Astrocyte (in vitro differentiated cells and primary cell): ENCODE measurements around the gene PTPRD. TPM values are rescaled to one million over a fixed set of nuclear protein-coding genes. Genes with fewer than 3 reads are reported as not detected.

Experiments
- DNase-seq: peaks from one replicate; pipeline ENCODE4 v3.0.0-alpha.2; 2010; ENCODE audit warnings: low read depth
- FAIRE-seq: peaks from 2 replicates; lab custom pipeline; 2011; peaks lifted over from hg19 to GRCh38; lab: Jason Lieb, UNC
- H2AFZ ChIP-seq: 2 replicates; pipeline ENCODE4 v1.6.0; 2012; ENCODE audit warnings: low read depth, low read length, inconsistent platforms
- H3K27ac ChIP-seq: 2 replicates; pipeline ENCODE4 v1.5.1; 2011; ENCODE audit warnings: low read depth, low read length, inconsistent platforms
- H3K27me3 ChIP-seq: 2 replicates; pipeline ENCODE4 v1.6.0; 2011; ENCODE audit warnings: low read length, inconsistent platforms; ENCODE audit not compliant: insufficient read depth
- H3K36me3 ChIP-seq: 2 replicates; pipeline ENCODE4 v1.5.1; 2011; ENCODE audit warnings: low read length, inconsistent platforms; ENCODE audit not compliant: insufficient read depth
- H3K4me1 ChIP-seq: 2 replicates; pipeline ENCODE4 v1.5.1; 2011; ENCODE audit warnings: low read length, inconsistent platforms; ENCODE audit not compliant: insufficient read depth
- H3K4me2 ChIP-seq: 2 replicates; pipeline ENCODE4 v1.6.0; 2012; ENCODE audit warnings: low read length, inconsistent platforms
- H3K4me3 ChIP-seq: 2 replicates; pipeline ENCODE4 v1.5.1; 2011; ENCODE audit warnings: low read depth, mild to moderate bottlenecking, low read length, inconsistent platforms; ENCODE audit not compliant: insufficient read depth
- H3K79me2 ChIP-seq: 2 replicates; pipeline ENCODE4 v1.6.0; 2012; ENCODE audit warnings: mild to moderate bottlenecking, low read length, inconsistent platforms; ENCODE audit not compliant: insufficient read depth
- H3K9ac ChIP-seq: 2 replicates; pipeline ENCODE4 v1.6.0; 2012; ENCODE audit warnings: mild to moderate bottlenecking, low read length, inconsistent platforms
- H3K9me3 ChIP-seq: 2 replicates; pipeline ENCODE4 v1.5.1; 2012; ENCODE audit warnings: low read depth, mild to moderate bottlenecking, low read length, inconsistent platforms; ENCODE audit not compliant: insufficient read depth
- H4K20me1 ChIP-seq: 2 replicates; pipeline ENCODE4 v1.6.0; 2012; ENCODE audit warnings: low read length, inconsistent platforms; ENCODE audit not compliant: insufficient read depth
- H3K27ac Mint-ChIP-seq: one replicate; pipeline ENCODE4 v1.8.0; 2021; ENCODE audit warnings: mild to moderate bottlenecking, mixed read lengths; ENCODE audit not compliant: unreplicated experiment
- H3K27me3 Mint-ChIP-seq: one replicate; pipeline ENCODE4 v1.8.0; 2021; ENCODE audit warnings: low read depth, mixed read lengths; ENCODE audit not compliant: unreplicated experiment
- H3K36me3 Mint-ChIP-seq: one replicate; pipeline ENCODE4 v1.8.0; 2021; ENCODE audit warnings: low read depth, mixed read lengths; ENCODE audit not compliant: unreplicated experiment
- H3K4me1 Mint-ChIP-seq: one replicate; pipeline ENCODE4 v1.8.0; 2021; ENCODE audit warnings: low read depth, mixed read lengths; ENCODE audit not compliant: unreplicated experiment
- H3K4me3 Mint-ChIP-seq: one replicate; pipeline ENCODE4 v1.8.0; 2021; ENCODE audit warnings: mild to moderate bottlenecking, moderate library complexity, mixed read lengths; ENCODE audit not compliant: unreplicated experiment
- H3K9me3 Mint-ChIP-seq: one replicate; pipeline ENCODE4 v1.8.0; 2021; ENCODE audit warnings: mild to moderate bottlenecking, mixed read lengths; ENCODE audit not compliant: unreplicated experiment
- EZH2 ChIP-seq: IDR thresholded peaks from 2 replicates; pipeline ENCODE4 v1.6.1; 2012; ENCODE audit warnings: mild to moderate bottlenecking, low read length, inconsistent platforms; ENCODE audit not compliant: insufficient read depth
- total RNA-seq: library from RNA; stranded (reverse); gene quantifications from 2 replicates; pipeline ENCODE4 v1.2.1, GENCODE V29; 2021
- TF ChIP-seq, protein P1 (sequence below): IDR thresholded peaks from 2 replicates; pipeline ENCODE4 v1.5.1; 2011; ENCODE audit warnings: low read depth, mild to moderate bottlenecking, inconsistent platforms, low read length, moderate library complexity; ENCODE audit not compliant: insufficient read depth

PTPRD gene
- total RNA-seq, 1 donor from 2014 or later: 88.1 TPM

DNA sequence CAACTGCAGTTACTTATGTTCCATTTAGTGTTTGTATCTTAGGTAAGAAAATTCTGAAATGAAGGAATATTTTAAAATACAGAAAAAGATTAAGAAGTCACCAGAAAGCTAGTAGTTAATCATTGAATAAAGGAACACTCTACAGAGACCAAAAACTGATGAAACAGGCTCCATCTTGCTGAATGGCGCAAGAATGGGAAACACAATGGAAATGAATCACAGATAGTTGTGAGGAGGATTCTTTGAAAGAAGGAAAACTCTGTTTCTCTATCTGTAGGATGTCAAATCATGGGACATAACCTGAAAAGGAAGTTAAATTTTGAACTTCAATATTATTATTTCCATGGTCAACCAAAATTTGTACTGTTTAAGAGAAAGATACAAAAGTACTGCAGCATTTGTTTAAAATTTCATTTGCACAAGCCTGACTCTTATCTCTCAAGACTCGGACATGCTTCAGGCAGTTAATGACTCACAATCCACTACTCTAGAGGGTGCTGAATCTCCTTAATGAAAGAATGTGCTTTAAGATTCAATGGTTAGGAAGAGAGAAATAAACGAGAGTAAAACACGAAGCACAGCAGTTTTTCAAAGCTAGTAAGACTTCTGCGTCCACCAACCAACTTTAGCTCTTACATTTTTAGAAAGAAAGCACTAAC, 1748.8 kb downstream of the PTPRD start:
- DNase-seq: peak; percentile 67
- H3K36me3 ChIP-seq: no peaks in the 10 kb centered on the region
- H3K9me3 ChIP-seq: no peaks in the 10 kb centered on the region
- TF ChIP-seq, protein P1, sequence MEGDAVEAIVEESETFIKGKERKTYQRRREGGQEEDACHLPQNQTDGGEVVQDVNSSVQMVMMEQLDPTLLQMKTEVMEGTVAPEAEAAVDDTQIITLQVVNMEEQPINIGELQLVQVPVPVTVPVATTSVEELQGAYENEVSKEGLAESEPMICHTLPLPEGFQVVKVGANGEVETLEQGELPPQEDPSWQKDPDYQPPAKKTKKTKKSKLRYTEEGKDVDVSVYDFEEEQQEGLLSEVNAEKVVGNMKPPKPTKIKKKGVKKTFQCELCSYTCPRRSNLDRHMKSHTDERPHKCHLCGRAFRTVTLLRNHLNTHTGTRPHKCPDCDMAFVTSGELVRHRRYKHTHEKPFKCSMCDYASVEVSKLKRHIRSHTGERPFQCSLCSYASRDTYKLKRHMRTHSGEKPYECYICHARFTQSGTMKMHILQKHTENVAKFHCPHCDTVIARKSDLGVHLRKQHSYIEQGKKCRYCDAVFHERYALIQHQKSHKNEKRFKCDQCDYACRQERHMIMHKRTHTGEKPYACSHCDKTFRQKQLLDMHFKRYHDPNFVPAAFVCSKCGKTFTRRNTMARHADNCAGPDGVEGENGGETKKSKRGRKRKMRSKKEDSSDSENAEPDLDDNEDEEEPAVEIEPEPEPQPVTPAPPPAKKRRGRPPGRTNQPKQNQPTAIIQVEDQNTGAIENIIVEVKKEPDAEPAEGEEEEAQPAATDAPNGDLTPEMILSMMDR: no peak
- no peak for TF ChIP-seq EZH2
- H2AFZ ChIP-seq: no peak overlapping the region
- peaks cover 14% of the 10 kb centered on the region for H3K4me1 ChIP-seq
- no peak overlapping the region for H3K27ac ChIP-seq
- Mint-ChIP-seq H3K9me3 (no peaks in the 10 kb centered on the region), H3K36me3 (no peaks in the 10 kb centered on the region), H3K4me3 (no peak overlapping the region), H3K27ac (peak overlapping the region; percentile 72), H3K27me3 (no peaks in the 10 kb centered on the region), H3K4me1 (peaks cover 40% of the 10 kb centered on the region)
- peak overlapping the region; percentile 2 for H3K9ac ChIP-seq
- no peaks in the 10 kb centered on the region for H3K79me2 ChIP-seq
- H4K20me1 ChIP-seq: no peaks in the 10 kb centered on the region
- no peak for FAIRE-seq
- H3K4me2 ChIP-seq: peak overlapping the region; percentile 62
- peak overlapping the region; percentile 8 for H3K4me3 ChIP-seq
- H3K27me3 ChIP-seq: peaks cover 8% of the 10 kb centered on the region

DNA sequence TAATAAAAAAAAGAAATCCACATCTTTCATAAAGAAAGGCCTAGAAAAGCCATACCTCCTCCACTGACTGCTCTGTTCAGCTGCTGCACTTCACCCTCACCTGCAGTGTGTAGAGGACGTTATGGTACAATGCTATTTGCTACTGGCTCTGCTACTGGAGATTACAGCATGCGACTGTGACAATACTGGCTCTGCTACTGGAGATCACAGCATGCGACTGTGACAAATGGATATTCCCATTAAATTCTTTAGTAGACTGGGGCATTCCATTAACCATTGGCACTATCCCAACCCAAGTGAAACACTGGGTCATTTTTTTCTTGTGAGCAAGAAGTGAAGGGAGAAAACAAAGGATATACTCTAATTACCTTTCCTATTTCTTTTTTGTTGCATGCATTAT, 1749.7 kb downstream of the PTPRD start:
- Histone ChIP-seq H3K36me3 (no peaks in the 10 kb centered on the region), H3K4me3 (no peak overlapping the region), H3K27me3 (peaks cover 8% of the 10 kb centered on the region), H3K79me2 (no peaks in the 10 kb centered on the region), H3K9me3 (no peaks in the 10 kb centered on the region), H3K9ac (no peak overlapping the region), H3K27ac (no peak overlapping the region), H3K4me1 (peaks cover 19% of the 10 kb centered on the region), H4K20me1 (no peaks in the 10 kb centered on the region), H2AFZ (no peak overlapping the region), H3K4me2 (no peak overlapping the region)
- peaks cover 33% of the 10 kb centered on the region for H3K4me1 Mint-ChIP-seq
- H3K36me3 Mint-ChIP-seq: no peaks in the 10 kb centered on the region
- no peak overlapping the region for H3K4me3 Mint-ChIP-seq
- FAIRE-seq: no peak
- no peaks in the 10 kb centered on the region for H3K27me3 Mint-ChIP-seq
- H3K27ac Mint-ChIP-seq: no peak overlapping the region
- DNase-seq: no peak
- H3K9me3 Mint-ChIP-seq: no peaks in the 10 kb centered on the region
- no peak for TF ChIP-seq EZH2
- TF ChIP-seq, protein P1: no peak

DNA sequence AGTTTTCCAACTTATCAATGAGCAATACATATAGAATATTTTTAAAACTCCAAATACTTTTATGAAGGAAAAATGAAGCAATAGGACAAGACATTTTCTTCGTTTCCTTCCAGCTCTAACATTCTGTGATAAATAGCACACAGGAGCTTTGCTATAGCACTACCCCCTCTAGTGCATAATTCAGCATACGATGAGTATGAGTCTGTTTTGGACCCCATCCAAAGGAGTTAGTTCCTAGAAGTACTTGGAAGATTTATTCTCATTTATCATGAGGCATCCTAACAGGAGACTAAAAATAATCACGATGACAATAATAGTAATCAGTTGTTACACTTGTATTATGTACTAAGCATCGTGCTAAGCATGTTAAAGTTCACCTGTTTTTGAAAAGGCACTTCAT, 1751.9 kb downstream of the PTPRD start:
- H3K4me3 ChIP-seq: no peak overlapping the region
- Mint-ChIP-seq H3K27me3 (no peaks in the 10 kb centered on the region), H3K9me3 (no peaks in the 10 kb centered on the region), H3K4me1 (peaks cover 27% of the 10 kb centered on the region), H3K4me3 (no peak overlapping the region), H3K36me3 (no peaks in the 10 kb centered on the region), H3K27ac (no peak overlapping the region)
- H3K9me3 ChIP-seq: no peaks in the 10 kb centered on the region
- peaks cover 27% of the 10 kb centered on the region for H3K4me1 ChIP-seq
- H3K27ac ChIP-seq: no peak overlapping the region
- FAIRE-seq (peak; percentile 65), DNase-seq (peak; percentile 44)
- H3K27me3 ChIP-seq: peaks cover 14% of the 10 kb centered on the region
- H2AFZ ChIP-seq: no peak overlapping the region
- TF ChIP-seq EZH2: no peak
- TF ChIP-seq, protein P1: no peak
- H3K4me2 ChIP-seq: no peak overlapping the region
- H3K79me2 ChIP-seq: peaks cover 4% of the 10 kb centered on the region
- no peak overlapping the region for H3K9ac ChIP-seq
- no peaks in the 10 kb centered on the region for H3K36me3 ChIP-seq
- no peaks in the 10 kb centered on the region for H4K20me1 ChIP-seq
